NCI-H2196 treated with DMSO at 0.1 percent for 48 hours (cell line): ENCODE results near the gene RPIA.

ENCODE experiments used
- DNase-seq: peaks from one replicate; lab custom pipeline; 2025; ENCODE audit not compliant: unreplicated experiment; lab: John Stamatoyannopoulos, UW

The RPIA gene

DNA sequence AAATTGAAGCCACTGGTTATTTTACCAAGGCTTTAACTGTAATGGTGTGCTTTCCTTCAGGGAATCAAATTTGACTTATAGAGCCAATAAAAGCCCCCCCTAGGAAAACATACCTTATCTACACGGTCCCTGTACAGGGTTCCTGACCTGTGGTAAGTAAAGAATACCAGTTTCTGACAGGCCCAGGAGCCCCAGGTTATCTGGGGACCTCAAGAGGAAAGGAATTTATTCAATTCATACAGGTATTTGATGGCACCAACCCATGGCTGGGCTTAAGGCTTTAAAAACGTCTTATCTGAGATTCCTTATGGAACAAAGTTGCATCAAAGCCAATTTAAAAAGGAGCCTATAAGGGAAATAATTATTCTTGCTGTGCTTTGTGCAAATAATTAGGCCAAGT, 7.0 kb upstream of the RPIA start:
- DNase-seq: no peak

DNA sequence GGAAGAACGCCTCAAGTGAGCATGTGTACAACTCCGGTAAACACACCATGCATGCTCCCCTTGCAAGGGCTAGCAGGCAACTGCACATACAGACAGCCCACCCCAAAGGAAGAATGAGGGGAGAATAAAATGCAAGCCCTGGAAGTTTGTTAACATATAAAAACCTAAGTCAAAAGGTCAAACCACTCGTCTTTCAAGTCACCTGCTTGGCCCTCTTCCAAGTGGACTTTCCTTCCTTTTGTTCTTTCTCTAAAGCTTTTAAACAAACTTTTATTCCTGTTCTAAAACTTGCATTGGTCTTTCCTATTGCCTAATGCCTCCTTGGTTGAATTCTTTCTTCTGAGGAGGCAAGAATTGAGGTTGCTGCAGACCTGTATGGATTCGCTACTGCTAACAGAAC, 5.2 kb upstream of the RPIA start:
- DNase-seq: no peak

DNA sequence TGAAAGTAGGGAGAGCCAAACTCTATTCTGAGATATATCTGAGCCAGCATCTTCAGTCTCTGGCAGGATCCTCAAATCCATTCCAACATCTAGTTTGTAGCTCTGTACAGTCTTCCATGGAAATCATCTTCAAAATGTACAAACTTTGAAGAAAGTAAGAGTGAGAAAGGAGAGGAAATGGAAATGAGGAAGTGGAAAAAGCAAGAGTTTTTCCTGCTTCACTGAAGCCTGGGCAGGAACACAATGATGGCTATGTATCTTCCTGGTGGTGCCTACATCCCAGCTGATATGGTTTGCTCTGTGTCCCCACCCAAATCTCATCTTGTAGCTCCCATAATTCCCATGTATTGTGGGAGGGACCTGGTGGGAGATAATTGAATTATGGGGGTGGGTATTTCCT, 4.1 kb upstream of the RPIA start:
- no peak for DNase-seq

DNA sequence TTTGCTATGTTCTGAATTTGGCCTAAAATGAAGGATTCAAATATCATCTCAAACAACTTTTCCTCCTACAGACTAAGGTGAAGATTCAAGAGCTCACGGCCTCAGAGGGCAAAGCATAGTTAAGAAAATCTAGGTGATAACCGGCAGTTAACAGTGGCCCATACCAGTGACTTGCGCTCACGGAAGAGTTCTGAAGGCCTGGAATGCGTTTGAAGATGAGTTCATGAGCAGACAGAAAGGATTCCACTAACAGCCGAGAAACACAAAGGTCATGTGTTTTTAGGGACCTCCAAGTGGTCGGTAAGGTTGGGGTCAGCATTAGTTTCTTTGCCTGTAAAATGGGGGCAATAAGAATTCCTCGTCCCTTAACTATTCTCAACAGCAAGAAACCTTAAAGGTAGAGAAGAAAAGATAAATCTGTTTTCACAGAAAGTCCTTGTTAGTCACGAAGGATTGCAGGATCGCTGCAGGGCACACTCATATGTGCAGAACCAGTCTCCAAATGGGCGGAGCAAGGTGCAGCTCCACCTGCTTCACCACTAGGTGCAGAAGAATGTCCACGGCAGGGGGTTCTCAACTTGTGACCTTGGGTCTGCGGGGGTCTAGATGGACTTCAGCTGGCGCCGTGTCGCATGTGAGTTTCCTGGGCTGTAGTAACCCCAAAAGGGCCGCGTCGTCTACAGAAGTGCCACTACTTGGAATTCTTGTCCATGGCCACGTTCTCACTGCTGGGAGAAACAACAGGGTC, 708 bp upstream of the RPIA start:
- DNase-seq: no peak

DNA sequence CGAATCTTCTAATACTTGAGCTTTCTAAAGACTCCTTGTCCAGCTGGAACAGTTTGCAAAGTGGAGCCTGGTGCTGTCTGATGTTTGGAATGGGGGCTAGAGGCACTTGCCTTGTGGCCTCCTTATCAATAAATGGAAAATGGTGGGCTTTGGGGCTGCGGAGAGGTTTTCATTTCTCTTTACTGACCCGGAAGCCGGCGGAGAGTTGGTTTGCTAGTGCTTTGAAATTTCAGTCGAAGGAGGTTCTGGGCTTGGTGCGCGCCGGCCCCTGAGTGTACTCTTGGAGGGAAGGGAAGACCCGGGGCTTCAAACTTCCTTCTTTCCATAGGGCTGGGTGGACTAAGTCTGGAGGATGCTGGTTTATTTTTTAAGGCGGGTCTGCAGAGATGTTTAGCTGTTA, 714 bp downstream of the RPIA start:
- no peak for DNase-seq

DNA sequence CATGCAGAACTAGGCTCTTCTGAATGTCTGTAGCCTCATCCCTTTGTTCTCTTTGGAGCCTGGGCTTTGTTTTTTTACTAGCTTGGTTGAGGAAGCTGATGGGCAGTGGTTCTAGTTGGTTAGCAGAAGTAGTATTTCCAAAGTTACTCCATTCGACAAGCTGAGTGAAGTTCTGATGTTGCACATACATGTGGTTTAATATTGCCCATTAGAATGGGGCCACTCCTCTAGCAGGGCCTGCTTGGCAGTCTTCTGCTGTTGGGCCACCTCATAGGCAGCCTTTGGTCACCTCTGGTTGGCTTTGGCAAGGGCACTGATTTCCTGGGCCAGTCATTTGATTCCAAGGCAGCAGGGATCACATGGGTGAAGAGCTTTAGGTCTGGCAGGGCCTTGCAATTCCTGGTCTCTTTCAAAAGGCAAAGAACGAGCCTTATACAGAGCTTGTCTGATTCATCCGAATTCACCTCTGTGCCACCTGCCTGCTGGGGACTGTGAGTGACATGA, 2.5 kb downstream of the RPIA start:
- DNase-seq: no peak

DNA sequence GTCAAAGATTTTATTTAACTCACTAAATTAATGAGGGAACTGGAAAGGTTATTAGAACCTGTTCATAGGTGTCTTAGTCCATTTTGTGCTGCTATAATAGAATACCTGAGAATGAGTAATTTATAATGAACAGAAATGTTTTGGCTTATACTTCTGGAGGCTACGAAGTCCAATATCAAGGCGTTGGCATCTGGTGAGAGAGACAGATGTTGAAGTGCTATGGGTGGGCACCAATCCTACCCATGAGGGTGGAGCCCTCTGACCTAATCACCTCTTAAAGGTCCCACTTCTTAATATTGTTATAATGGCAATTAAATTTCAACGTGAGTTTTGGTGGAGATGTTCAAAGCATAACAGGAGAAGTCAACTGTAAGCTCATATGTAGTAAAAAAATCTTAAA, 5.1 kb downstream of the RPIA start:
- no peak for DNase-seq

DNA sequence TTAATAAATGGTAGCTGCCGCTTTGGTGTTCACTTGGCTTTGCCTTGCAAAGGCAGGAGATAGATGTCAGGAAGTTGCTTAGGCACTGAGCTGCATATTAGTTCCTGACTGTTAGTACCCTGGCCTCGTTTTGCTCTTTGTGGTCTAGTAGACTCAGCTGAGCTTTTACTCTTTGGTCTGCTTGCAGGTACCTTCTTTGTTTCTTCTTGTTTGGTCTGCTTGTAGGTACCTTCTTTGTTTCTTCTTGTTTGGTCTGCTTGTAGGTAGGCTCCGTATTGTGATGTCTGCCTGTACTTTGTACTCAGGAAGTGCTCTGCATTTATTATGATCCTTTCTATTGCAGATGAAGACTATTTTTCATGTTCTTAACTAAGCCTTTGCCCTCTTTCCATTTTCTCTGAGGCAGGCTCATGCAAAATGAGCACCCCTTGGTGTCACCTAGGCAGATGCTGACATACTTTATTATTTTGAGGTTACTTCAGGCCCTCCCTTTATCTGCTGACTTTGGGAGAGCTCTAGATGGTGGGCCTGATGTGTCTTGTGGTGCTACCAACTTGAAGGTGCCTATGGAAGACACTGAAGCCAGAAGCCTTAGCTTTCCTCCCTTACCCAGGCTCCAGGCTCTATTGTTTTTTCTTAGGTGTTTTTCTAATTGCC, 6.0 kb downstream of the RPIA start:
- no peak for DNase-seq

DNA sequence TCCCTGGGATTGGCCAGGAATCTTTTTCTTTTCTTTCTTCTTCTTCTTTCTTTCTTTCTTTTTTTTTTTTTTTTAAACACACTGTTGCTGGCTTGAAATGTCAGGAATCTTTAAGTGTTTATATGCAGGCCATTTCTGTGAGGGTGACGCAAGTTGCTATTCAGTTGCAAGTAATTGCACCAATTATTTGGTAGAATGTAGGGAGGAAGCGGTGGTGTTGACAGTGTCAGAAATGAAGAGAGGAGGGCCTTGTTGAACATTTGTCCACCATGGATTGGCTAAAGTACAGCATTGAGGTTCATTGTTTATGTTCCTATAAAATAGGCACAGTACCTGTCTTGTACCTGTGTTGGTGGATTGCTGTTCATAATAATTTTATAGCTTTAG, 6.5 kb downstream of the RPIA start:
- no peak for DNase-seq

DNA sequence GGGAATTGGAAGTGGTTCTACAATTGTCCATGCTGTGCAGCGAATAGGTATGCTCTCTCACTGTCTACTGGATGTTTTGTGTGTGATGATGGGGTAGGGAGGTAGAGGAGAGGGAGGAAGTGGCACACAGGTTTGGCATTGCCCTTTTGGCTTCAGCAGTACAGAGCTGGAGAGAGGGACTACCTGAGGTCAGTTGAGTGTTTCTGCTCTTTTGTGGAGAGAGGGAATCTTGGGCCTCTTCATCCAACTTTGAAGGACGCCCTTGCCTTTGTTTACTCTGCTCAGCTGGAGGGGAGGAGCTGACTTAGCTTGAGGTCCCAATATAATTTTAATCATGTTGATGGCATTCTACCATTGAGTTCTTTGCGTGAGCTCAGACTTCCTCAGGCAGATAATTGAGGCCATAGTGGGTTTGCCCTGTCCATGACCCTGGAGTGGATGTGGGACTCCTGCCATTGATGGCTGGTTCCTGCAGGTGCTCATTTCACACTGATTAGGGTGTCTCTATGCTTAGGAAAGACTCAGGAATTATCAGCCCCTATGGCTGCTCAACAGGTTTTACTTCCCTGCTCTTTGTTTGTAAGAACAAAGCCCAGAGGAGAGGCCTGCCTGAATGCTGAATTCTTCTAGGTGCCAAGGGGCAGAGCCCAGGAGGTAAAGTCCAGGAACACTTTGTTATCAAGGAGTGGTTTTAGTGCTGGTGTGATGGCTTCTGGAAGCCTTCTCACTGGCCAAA, 7.2 kb downstream of the RPIA start:
- no peak for DNase-seq

DNA sequence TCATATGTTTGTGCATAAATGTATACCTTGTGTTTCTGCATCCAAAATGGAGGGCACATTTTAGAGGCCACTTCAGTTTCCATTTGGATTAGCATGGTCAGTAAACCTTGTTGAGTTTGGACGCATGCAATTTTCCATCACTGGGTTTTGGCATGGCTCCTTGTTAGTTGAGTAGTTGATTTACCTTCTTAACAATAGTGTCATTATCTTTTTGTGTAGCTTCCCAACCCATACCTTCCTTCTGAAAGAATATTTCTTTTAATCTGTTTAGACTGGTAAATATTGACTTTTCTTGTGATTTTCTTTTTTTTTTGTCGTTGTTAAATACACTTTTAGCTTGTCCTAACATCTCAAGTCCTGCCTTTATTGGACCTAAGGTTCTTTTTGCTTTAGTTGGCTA, 15.5 kb downstream of the RPIA start:
- DNase-seq: no peak

DNA sequence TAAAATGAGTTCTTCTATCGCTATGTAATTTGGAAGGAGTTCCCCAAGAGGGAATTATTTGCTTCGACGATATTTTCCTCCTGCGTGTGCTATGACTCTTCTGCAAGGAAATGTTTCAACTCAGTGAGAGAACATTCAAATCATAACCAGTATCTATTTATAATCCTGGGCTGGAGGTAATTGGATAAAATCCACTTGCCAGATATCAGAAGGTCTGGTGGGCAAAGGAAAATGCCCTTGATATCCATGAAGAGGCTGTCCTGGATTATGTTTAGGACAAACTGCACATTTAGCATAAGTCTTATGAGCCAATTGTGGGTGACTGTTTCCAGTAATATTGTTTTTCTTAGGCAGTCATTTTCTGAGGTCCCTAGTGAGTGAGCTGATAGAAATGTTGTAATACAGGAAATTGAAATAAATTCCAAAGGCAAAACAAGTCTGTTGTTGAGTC, 17.7 kb downstream of the RPIA start:
- no peak for DNase-seq

DNA sequence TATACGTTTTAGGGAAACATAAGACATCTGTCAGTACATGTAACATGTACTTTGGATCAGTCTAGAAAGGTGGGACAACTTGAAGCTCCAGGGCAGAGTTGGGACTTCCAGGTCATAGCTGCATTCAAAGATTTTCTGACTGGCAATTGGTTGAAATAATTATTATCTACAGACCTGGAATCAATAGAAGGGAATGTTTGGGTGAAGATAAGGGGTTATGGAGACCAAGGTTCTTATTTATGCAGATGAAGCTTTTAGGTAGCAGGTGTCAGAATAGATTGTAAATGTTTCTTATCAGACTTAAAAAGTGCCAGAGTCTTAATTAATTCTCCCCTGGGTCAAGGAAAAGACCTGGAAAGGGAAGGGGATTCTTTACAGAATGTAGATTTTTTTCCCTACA, 19.8 kb downstream of the RPIA start:
- DNase-seq: no peak

DNA sequence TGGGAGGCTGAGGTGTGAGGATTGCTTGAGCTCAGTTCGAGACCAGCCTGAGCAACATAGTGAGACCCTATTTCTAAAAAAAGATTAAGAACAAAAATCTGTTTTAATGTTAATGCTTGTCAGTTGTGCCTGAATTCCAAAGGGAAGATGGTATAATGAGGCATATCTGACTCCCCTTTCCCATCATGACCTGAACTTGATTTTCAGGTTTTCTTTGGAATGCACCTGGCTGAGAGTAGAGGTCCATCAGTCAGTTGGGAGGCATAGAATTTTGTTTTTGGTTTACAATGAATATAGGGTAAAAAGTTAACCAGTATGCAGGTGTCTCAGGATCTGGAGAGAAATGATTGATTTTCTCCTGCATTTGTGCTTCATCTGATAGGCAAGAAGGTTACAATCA, 20.4 kb downstream of the RPIA start:
- DNase-seq: no peak

DNA sequence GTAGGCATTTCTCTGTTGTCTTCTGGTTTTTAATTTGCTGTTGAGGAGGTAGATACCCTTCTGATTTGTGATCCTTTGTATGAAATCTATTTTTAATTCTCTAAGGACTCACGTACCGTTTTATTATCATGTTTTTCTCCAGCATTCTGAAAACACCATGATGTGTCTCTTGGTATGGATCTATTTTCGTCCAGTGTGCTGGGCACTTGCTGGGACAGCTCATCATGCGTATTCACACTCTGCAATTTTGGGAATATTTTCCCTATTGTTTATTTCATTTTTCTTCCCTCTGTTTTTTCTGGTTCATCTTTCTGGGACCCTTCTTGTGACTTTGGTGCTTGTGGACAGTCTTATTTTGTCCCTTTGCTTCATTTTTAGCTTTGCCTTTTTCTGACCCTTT, 21.9 kb downstream of the RPIA start:
- no peak for DNase-seq

DNA sequence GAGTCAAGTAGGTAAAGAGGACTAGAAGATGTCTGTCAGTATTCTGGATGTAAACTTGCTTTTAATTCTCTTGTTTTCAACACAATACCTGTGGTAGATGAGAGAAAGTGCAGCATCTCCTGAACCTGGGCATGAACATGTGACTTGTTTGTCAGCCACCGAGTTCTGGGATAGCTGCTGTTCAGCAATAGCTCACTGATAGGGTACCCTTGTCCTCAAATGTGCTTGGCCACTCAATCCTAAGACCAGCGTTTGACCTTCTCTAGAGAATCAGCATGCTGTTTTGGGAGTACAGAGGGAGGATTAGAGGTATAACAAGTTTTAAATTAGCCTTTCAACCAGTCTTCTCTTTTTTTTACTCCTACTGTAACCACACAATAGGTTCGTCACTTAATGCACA, 23.2 kb downstream of the RPIA start:
- DNase-seq: no peak

DNA sequence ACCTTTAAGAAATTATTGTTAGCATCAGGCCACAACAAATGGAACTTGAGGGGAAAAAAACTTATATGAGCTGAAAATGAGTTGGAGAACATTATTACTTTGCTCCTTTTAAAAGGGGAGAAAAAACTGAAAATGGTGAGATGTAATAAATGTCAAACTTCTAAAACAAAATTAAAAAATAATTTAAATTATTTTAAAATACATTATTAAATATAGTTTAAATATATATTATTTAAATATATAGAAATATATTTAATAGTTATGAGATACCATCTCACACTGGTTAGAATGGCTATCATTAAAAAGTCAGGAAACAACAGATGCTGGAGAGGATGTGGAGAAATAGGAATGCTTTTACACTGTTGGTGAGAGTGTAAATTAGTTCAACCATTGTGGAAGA, 28.9 kb downstream of the RPIA start:
- DNase-seq: no peak

DNA sequence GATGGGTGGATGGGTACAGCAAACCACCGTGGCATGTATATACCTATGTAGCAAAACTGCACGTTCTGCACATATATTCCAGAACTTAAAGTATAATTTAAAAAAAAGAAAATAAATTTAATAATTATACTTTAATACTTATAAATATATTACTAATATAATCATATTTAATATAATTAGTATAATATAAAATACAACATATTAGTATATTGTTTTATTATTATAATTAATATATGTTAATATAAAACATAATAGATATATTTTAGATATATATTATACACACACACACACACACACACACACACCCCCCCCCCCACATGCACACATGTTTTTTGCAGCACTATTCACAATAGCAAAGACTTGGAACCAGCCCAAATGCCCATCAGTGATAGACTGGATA, 29.8 kb downstream of the RPIA start:
- no peak for DNase-seq

DNA sequence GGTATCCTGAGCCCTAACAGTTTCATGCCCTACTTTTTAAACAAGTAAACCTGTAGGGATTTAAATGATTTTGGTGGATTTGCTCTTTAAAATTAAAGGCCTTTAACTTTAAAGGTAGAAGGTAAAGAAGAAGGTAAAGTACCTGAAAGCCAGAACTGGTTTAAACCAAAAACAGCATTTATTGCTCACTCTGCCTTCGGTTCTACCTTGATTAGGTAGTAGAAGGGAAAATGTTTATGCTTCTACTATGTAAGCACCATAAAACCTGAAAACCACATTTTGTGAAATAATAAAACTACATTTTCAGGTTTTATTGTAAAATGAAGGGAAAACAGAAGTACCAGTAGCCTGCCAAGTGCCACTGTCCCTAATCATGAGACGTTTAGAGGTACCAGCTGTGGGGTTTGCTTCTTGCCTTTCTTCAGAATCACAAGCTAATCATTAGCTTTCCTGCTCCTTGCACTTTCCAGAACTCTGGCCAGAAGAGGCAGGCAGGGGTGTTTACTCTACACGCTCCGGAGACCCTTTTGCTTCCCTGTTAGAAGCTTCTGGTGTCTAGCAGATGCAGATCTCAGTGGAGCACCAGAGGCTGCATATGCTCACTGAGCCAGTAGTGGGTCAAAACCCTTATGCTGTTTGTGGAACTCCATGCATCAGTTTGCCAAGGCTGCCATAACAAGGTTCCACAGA, 33.3 kb downstream of the RPIA start:
- DNase-seq: no peak

DNA sequence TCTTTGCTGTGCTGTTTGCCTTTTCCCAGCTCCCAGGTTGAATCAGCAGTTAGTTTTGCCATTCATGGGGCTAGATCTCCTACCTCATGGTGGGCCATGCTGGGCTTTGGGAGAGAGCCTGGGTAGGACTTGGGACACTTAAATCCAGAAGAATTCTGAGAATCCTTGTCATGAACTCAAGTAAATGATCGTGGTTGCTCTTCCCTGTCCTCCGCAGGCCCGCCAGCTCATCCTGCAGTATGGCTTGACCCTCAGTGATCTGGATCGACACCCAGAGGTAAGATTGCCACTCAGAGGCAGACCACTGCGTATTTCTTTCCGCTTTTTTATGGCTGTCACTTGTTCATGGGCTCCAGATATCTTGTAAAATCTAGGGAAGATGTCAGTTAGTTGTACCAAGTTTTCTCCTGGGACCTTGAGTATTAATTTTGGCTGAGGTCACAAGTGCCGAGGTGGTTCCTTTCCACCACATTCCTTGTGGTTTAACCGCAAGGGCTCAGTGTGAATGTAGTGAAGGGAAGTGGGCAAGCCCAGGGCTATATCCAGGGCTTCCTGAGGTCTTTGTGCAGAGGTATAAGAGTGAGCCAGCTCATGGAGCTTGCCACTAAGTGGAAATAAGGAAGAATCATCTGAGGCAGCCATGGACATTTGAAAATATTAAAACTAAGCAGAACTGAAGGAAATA, 37.7 kb downstream of the RPIA start:
- no peak for DNase-seq
